Stimulated activated CD8-positive, alpha-beta memory T cell treated with anti-CD3 and anti-CD28 coated beads, Interleukin-2, amount 100 ng/mL, for 1 hour (primary cell): ENCODE results near the gene POLR2L.

Experiments used
- DNase-seq, 2 donors: peaks; one replicate each; pipeline ENCODE4 v3.0.0-alpha.2; 2020; ENCODE audit warnings: low read depth in 2 of 2

POLR2L gene

GRCh38 chr11:842370-843002 lies at the start of gene POLR2L, which contains the start of gene TSPAN4:
POLR2L (minus strand) TSS chr11:842529; CDS start chr11:842508, 21 bp downstream.
TSPAN4 (plus strand) TSS chr11:842852; CDS start chr11:850305, 7,453 bp downstream.
- peak; percentile 76 to 79 for DNase-seq

- DNase-seq, result no peak
Observed at GRCh38 chr11:890794-891540, 48.6 kb upstream of the POLR2L start.

- DNase-seq, result no peak
Observed at GRCh38 chr11:889687-890475, 47.6 kb upstream of the POLR2L start.

- no peak for DNase-seq
Observed at GRCh38 chr11:889257-889656, 46.9 kb upstream of the POLR2L start.

- no peak for DNase-seq
Observed at GRCh38 chr11:888310-889212, 46.2 kb upstream of the POLR2L start.

GRCh38 chr11:887589-887988 lies 45.3 kb upstream of the POLR2L start:
- DNase-seq, result no peak

GRCh38 chr11:886568-886967 lies 44.2 kb upstream of the POLR2L start:
- DNase-seq, result no peak

- no peak for DNase-seq
Observed at GRCh38 chr11:884578-885070, 42.3 kb upstream of the POLR2L start.

- no peak for DNase-seq
Observed at GRCh38 chr11:883527-883926, 41.2 kb upstream of the POLR2L start.

- no peak for DNase-seq
Observed at GRCh38 chr11:882596-882995, 40.3 kb upstream of the POLR2L start.

- DNase-seq, result no peak
Observed at GRCh38 chr11:880447-880846, 38.1 kb upstream of the POLR2L start.

- DNase-seq, result no peak
Observed at GRCh38 chr11:877565-877964, 35.2 kb upstream of the POLR2L start.

GRCh38 chr11:876545-876944 lies 34.2 kb upstream of the POLR2L start:
- no peak for DNase-seq

- DNase-seq, result no peak
Observed at GRCh38 chr11:875769-876301, 33.5 kb upstream of the POLR2L start.

- DNase-seq, result no peak
Observed at GRCh38 chr11:875203-875602, 32.9 kb upstream of the POLR2L start.

- no peak for DNase-seq
Observed at GRCh38 chr11:873706-874105, 31.4 kb upstream of the POLR2L start.

- DNase-seq, result no peak
Observed at GRCh38 chr11:872799-873198, 30.5 kb upstream of the POLR2L start.

GRCh38 chr11:871472-871871 lies 29.1 kb upstream of the POLR2L start:
- DNase-seq, result no peak

GRCh38 chr11:870418-870817 lies 28.1 kb upstream of the POLR2L start:
- DNase-seq, result no peak

- no peak for DNase-seq
Observed at GRCh38 chr11:870127-870413, 27.7 kb upstream of the POLR2L start.

GRCh38 chr11:869399-870126 lies 27.2 kb upstream of the POLR2L start:
- DNase-seq, result no peak
